Stimulated activated CD8-positive, alpha-beta memory T cell treated with anti-CD3 and anti-CD28 coated beads, Interleukin-7, amount 100 ng/mL, for 48 hours (primary cell): ENCODE measurements around the gene CASTOR1.

Experiments used
- DNase-seq, 2 donors: peaks; one replicate each; pipeline ENCODE4 v3.0.0-alpha.2; 2020; ENCODE audit warnings: low read depth in 1 of 2; ENCODE audit errors: extremely low read depth in 1 of 2

CASTOR1 gene

DNA sequence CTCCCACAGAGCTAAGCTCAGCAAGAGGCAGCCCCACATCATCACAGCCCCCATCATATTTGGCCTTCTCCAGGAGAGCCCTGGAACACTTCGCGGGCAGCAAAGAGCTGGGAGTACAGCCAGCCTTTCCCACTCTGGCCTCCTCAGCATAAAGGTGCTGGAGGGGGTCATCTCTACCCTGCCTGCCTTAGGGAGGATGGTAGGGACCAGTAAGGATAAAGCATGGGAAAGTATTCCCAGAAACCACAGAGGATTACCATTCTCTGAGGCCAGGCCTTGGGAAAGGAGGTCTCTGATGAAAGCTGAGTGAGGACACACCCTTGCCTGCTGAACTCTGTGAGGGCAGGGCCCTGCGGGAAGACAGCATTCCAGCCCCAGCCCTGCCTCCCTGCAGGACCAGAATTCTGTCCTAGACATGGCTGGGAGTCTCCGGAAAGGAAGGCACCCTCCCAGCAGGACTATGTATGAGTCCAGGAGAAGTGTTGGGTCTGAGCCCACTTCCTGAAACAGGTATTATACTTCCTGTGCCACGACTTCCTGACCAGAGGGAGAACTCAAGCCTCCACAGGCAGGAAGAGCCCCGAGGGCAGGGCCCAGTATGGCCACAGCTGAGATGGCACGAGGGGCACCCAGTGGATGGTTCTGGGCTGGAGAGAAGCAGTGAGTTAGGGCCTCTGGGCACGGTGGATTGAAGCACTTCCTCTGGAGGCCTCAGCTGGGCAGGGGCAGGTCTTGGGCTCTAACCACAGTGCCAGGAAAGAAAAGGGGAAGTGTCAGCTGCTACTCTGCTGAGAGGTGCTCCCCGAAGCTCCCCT, 12.9 kb upstream of the CASTOR1 start:
- no peak for DNase-seq

DNA sequence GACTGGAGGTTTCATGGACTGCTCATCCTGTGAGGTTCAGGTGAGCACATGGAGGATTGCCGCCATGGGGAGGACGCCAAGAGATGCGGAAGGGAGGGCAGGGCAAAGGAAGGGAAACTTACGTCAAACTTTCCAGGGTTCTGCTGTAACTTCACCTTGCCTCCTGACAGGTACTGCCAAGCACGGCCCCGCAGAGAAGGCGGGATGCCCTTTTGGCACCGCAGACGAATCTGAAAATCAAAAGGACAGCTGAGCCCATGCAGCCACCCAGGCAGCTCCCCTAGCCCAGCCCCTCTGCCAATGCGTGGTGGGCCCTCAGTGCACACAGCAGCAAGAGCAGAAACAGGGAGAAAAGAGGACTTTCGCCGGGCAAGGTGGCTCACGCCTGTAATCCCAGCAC, 10.0 kb upstream of the CASTOR1 start:
- DNase-seq: no peak

DNA sequence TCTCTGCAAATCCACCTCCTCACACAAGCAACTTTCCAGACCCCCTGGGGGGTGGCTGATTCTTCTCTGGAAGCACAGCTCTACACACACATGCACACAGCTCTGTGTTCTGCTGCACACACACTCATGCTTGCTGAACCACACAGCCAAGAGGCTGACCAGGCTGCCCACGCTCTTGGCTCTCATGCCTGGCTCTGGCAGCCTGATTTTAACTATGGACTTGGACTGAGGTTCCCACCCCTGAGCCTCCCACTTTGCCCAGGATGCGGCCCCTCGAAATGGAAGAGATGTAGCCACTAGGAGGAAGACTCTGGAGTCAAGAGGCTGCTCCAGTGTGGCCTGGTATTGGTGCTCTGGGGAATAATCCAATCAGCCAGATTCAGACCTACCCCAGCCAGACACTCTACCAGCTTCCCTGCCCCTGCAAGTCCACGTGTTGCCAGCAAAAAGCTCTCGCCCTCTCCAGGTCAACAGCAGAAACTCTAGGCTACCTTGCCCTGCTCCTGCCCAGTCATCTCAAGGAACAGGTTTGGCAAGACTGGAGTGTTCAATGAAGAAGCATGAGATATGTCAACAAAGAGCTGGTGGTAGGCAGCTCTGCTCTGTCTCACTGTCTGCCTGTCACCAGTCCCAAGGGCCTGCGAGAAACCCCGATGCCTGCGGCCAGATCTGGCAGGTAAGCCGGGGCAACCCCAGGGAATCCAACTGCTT, 8.8 kb upstream of the CASTOR1 start:
- DNase-seq: no peak

DNA sequence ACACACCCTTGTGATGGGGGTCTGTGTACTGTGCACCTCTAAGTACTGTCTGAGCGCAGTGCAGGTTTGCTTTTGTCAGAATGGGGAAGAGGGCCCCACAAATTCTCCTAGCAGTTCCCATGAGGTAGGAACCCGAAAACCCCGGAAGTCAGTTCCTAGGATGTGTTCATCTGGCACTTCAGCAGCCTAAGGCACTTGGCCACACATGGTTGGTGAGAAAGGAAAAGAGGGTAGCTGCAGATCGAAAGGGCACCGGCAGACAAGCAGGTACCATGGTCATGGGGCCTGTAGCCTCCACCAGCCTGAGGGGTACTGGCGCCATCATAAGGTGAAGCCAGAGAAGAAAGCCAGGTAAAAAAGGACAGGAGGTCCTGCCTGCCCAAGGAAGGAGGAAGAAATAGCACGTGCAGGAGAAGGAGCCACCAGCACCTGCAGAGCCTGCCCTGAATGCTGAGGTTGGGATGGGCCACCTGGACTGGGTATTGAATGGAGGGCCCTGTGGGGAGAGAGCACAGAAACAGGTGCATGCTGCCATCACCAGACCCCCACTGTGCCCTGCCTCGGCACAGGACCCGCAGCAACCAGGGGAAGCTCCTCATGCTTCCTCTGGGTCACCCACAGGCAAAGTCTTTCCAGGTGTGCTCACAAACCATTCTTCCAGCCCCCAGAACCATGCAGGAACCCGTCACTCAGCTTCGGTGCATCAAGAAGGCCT, 8.1 kb upstream of the CASTOR1 start:
- DNase-seq: no peak

DNA sequence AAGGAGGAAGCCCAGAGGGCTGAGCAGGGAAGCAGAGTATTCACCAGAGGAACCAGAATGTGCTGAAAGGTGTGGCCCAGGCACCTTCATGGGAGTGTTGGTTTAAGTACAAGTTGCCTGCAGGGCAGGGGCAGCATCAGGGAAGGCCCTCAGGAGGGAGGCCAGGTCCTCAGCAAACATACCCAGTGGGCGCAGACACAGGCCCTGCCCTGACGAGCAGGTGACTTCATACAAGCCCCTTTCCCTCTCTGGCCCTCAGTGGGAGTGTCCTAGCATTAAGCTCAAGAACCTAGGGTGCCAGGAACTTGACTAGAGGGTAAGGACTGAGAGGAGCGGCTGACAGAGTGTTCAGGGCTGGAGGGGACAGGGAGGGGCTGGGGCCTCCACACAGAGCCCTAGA, 7.5 kb upstream of the CASTOR1 start:
- no peak for DNase-seq

DNA sequence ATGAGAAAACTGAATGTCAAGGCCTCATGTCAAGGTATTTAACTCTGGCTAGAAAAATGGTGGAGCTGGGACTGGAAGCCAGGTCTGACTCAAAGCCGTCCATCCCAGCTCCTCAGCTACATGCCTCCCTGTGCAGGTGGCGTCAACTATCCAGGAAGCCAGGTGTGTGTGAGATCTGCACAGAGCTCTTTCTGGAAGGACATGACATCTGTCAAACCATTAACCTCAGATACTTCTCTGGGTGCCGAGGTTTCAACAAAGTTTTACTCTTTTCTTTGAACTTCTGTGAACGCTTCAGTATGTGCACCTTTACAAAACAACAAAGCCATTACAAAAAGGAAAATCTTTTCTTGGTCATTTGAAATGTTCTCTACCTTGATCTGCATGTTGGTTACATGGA, 7.0 kb upstream of the CASTOR1 start:
- no peak for DNase-seq

DNA sequence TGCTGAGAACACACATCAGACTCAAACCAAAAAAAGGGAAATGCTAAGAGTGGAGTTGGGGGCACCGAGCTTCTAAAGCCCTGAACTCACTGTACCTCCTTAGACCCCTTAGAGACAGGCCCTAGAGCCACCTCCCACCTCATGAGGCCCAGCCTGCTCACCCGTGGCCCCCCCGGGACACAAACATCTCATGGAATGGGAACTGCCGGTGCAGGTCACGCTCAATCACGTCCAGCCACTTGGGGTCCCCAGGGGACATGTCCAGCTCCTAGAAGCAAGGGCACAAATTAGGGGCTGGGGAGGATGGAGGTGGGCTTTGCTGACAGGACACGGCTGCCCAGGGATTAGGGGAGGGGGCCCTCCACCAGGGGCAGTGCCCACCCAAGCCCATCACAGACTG, 6.3 kb upstream of the CASTOR1 start:
- no peak for DNase-seq

DNA sequence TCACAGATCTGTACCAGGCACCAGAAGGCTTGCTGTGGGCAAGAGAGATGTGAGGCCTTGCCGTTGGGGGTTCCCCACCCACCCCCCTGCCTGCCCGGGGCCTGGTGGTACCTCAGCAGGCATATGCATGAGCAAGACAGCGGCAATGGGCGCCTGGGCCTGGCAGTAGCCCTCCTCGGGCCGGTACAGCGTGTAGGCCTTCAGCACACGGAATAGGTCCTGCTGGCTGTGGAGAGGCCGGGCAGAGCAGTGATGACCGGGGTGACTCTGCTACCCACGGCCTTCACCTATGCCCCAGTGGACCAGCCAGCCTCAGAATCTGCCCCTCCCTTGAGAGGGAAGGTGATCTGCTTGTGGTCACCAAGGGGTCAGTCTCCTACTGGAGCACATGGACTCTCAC, 5.5 kb upstream of the CASTOR1 start:
- no peak for DNase-seq

DNA sequence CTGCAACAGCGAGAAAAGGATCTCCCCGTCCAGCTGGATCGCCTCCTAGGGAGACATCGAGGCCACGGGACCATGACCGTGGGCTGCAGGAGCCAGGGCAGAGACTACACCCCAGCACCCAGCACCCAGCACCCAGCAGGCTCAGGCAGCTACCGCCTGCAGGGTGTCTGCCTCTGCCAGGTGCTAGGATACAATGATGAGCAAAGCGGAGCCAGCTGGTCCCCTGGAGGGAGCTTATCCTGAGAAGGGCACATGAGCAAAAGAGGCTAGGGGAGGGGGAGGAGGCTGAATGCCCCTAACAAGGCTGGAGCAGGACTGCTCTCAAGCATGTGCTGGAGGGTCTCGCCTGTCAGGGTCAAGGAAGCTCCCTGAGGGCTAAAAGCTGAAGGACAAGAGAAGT, 4.8 kb upstream of the CASTOR1 start:
- no peak for DNase-seq

DNA sequence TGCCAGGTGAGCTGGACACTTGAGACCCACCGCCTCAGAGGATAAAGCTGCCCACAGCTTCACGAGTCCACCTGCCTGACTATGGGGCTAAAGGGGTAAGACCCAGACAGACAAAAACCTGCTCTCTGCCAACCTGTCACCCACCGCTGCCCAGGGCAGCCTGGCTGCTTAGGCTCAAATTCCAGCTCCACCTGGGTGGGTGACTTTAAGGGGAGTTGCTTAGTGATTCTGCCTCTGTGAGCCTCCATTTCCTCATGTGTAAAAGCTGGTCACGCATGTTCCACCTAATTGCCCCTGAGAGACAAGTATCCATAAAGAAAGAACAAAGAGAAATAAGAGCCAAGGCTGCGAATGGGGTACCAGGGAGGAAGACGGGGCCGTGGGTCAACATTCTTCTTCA, 3.7 kb upstream of the CASTOR1 start:
- DNase-seq: no peak

DNA sequence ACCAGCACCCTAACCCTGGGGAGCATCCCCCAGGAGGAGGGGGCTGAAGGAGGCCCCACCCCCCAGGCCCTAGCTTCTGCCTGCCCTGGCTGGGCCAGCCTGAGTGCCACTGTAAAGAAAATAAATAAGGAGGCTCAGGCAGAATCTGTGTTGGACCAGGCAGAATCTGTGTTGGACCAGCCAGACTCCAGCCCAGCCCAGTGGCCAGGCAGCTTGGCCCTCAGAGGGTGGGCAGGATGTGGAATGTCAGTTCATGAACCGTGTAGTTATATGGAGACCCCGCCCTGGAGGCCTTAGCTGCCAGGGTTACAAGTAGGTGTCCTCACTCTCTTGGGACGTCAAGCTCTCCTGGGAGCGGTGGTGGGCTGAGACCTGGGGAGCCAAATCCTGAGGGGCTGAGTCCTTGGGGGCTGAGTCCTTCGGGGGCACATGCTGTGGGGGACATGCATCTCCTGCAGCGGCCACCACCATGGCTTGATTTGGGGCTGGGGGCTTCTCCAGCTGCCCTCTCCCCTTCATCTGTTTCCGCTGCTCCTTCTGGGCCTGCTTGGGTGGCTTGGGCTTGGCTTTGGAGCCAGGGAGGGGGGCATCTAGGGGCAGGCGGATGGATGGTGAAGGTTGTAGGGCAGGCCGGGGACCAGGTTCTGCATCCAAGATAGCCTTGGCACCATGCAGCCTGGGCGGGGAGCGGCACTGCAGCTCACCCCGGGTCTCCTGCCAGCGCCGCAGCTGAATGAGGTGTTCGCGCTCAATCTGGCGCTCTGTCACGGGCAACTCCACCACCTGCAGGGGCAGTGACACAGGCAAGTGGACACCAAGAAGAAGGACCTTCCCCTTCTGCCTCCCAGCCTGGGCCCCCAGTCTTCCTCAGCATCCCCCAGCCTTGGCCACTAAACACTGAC, 3.0 kb upstream of the CASTOR1 start:
- no peak for DNase-seq

DNA sequence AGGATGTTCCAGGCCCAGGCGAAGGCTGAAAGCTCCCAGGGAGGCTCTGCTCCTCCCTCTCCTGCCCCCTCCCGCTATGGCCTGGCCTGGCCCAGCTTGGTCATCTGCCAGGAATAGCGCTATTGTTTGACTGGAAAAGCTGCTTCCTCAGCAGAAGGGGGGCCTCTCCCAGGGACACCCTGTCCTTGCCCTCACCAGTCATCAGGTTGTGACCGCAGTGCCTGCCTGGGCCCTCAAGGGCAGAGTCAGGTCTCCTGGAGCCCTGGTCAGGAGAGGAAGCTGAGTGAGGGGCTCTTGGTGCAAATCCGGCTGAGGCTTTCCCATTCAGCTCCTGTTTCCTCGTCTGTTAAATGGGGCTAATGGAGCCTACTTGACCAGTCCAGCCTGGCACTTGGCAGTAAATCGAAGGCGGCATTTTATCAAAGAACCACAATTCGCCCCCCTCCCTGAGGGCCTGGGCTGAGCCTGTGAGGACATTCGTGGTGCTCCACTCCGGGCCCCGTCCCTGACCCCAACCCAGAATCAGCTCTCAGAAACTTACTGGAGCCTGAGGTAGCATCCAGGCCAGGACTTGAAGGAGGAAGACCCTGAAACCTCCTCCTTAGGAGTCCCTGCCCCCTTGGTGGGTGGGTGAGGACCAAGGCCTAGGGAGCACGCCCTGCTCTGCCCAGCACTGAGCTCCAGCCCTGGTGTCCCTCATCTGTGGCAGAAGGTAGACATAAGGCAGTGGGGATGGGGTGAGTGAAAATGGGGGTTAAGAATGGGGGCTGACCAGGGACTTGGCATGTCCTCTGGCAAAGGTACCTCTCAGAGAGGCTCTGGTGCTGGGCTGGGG, 2.0 kb upstream of the CASTOR1 start:
- no peak for DNase-seq

DNA sequence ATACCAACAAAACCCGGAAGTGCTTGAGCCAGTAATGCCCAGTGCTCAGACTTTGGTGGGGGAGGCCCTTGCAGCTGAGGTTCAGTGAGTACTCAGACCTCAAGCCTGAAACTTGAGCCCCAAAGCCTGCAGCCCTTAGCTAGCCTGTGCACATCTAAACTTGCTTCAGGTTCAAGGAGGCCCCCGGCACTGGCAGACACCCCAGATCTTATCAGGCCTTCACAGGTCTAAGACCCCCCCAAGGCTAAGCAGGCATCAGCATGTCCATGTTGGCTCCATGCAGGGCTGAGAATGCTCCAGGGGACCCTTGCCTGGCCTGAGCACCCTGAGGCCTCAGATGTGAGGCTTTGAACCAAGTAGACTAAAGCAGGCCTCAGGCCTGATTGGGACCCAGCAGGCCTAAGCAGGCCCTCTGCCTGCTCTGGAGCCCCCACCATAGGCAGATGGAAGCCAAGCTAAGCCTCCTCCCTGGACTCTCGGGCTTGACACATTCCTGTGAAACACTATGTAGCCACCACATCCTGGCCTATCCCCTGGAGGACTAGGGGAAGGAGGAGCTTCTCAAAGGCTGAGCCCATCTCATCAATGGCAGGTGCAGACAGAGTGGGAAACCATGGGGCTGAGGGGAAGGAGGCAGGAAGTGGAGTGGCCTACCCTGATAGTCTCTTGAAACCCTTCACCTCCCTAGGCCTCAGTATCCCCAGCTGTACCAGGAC, 1.2 kb upstream of the CASTOR1 start:
- no peak for DNase-seq

DNA sequence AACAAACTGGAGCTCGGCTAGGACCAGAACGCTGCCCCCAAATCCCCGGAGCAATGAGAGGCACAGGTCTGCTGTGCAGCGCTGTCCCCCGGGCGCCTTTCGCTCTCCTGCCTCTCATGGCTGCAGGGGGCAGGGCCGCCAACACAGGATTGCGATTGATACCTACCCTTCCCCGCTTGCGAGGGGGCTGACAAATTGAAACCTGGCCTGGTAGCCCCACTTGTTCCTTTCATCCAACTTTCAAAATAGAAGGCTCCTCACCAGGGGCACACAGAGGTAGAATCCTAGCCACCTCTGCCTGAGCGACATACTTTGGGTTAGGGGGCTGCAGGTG, 642 bp upstream of the CASTOR1 start:
- no peak for DNase-seq

DNA sequence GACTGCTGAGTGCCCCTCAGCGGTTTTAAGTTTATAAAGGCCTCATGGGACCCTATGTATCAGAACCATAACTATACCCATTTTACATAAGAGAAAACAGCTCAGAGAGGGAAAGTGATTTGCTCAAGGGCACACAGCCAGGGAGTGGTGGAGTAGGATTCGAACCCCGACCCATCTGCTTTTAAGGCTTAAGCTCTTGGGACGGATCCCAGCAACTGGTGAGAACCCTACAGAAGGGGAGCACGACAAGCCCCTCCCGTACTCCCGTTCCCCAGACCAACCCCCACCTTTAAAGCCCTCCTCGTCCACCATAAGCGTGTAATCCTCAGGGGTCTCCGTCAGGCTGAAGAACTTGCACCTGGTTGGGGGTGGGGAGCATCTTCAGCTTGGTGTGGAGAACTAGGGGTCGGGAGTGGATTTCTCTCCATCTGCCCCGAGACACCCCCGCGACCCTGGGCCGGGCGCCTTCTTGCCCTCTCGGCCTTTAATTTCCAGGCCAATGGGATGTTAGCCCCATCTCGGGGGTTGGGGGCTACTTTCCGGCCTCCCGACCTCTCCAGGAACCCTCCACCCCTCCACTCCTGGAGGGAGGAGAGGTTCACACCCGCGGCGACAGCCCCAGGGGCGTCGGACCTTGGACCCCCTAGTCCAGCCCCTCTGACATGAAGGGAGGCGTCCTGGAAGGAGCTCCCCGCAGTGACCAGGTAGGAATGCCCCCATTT, 725 bp downstream of the CASTOR1 start:
- no peak for DNase-seq

DNA sequence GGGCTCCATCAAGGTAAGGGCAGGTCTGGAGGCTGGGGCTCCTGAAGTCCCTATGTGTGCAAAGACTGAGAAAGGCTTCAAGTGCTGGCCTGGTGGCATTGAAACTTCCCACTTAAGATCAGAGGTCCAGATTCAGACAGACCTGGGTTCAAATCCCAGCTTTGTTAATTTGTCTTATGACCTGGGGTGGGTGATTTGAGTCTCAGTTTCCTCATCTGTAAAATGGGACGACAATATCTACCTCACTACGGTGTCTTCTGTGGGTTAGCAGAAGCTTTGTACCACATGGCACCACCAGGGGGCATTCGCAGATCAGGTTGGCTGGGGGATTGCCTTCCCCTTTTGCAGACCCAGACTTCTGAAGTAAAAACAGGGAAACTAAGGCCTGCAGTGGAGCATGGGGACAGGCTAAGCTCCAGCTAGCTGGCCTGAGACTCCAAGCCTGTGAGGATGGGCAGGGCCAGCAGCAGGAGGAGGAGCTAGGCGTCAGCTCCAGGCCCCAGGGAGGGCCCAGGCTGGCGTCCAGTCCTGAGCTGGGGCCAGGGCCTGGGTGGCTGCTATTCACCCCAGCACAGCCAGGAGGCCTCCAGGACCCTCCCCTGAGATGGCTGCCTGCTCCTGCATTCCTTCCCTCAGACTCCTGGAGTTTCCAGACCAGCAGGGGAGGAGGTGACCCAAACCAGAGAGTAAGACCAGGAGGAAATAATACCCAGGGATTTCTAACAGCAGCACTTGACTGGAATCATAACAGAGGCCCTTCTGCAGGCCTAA, 1.5 kb downstream of the CASTOR1 start:
- DNase-seq: peak; percentile 61 to 84

DNA sequence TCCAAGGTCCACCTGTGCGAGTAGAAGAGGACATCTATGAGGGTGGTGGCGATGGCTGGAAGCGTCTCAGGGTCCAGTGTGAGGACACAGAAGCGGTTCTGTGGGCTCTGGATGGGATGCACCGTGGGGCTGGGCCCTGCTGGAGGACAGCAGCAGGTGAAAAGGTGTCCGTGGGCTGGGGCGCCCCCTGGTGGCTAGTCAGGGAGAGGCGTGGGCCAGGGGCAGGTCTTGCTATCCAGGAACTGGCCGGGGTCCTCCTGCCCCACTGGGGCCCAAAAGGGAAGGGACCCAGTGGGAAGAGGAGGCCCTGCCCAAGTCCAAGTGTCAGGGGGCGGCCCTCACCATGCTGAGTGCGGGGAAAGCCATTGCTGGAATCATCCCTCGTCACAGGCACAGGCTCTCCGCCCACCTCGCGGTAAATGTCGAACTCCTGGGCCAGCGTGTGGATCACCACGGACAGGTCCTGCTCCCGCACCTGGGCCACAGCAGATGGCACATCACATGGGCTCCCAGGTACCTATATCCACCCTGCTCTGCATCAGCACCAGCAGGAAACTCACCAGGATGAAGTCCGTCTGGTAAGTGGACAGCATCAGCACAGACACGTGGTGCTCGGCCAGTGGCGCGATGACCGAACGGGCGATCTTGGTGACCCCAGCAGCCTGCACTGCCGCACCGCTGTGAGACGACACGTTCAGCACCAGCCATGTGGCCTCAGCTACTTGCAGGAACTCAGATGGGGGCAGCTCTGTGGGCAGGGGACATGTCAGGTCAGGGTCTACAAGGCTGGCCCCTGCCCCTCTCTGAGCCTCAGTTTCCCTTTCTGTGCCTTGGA, 2.3 kb downstream of the CASTOR1 start:
- DNase-seq: peak; percentile 72 to 73
